Activated CD8-positive, alpha-beta T cell treated with anti-CD3 and anti-CD28 coated beads for 36 hours (primary cell): Measurements from ENCODE around the gene GVQW3. TPM values are rescaled to one million over a fixed set of nuclear protein-coding genes. Genes with fewer than 3 reads are reported as not detected.

Experiments used
- ATAC-seq: fragments of 200-7000 bp; cut with Tn5 transposase; one replicate; pipeline ENCODE4 v1.10.0; 2021; ENCODE audit warnings: mild to moderate bottlenecking, moderate library complexity
- CTCF ChIA-PET: fragments of 350-600 bp; sonication (Branson Sonifier 250); formaldehyde crosslinking; loops from one replicate; lab custom pipeline; 2021; ENCODE audit warnings: antibody characterized with exemption; lab: Charles Lee
- POLR2A ChIA-PET: fragments of 350-600 bp; sonication (Branson Sonifier 250); formaldehyde crosslinking; loops from one replicate; lab custom pipeline; 2021; ENCODE audit warnings: antibody characterized with exemption; lab: Charles Lee
- DNase-seq: peaks from one replicate; pipeline ENCODE4 v3.0.0-alpha.2; 2020
- H3K27ac Mint-ChIP-seq: one replicate; pipeline ENCODE4 v1.8.0; 2021; ENCODE audit warnings: mild to moderate bottlenecking, mixed read lengths
- H3K27me3 Mint-ChIP-seq: one replicate; pipeline ENCODE4 v1.8.0; 2021; ENCODE audit warnings: mixed read lengths
- H3K36me3 Mint-ChIP-seq: one replicate; pipeline ENCODE4 v1.8.0; 2021; ENCODE audit warnings: low read depth, mixed read lengths
- H3K4me1 Mint-ChIP-seq: one replicate; pipeline ENCODE4 v1.8.0; 2021; ENCODE audit warnings: low read depth, mixed read lengths
- H3K4me3 Mint-ChIP-seq: one replicate; pipeline ENCODE4 v1.8.0; 2021; ENCODE audit warnings: mild to moderate bottlenecking, moderate library complexity, mixed read lengths
- H3K9me3 Mint-ChIP-seq: one replicate; pipeline ENCODE4 v1.8.0; 2021; ENCODE audit warnings: mixed read lengths
- CTCF ChIP-seq: fragments of 200-600 bp; IDR thresholded peaks from one replicate; pipeline ENCODE4 v1.8.0; 2022; ENCODE audit warnings: antibody characterized with exemption, mild to moderate bottlenecking
- intact Hi-C: fragments of 100-400 bp; cut with micrococcal nuclease; formaldehyde crosslinking; loops from one replicate; pipeline ENCODE4 v1.10.0; 2022
- total RNA-seq, 2 experiments: library from RNA; stranded (reverse); gene quantifications; one replicate each; pipeline ENCODE4 v1.2.3, GENCODE V29; 2021

The GVQW3 gene
- total RNA-seq, 2 experiments from 2014 or later: 2.1 to 4.2 TPM

- ChIA-PET CTCF (interaction anchor here (1.4 kb wide), 1 partner anchor 130 kb away, joined by 7 read pairs; no protein-coding TSS in a partner anchor), POLR2A (no interaction called here)
- no peak for DNase-seq
- Mint-ChIP-seq H3K36me3 (peaks cover 2% of the 10 kb centered on the region), H3K9me3 (peaks cover 10% of the 10 kb centered on the region), H3K27ac (no peak overlapping the region), H3K27me3 (no peaks in the 10 kb centered on the region), H3K4me3 (no peak overlapping the region), H3K4me1 (peaks cover 8% of the 10 kb centered on the region)
- intact Hi-C loops: no loop called here
- ATAC-seq: no peak
- TF ChIP-seq CTCF: no peak
These were observed 43.2 kb upstream of the GVQW3 start for GRCh38 chr11:76337923-76338322.

GRCh38 chr11:76339221-76339620, 41.9 kb upstream of the GVQW3 start:
- H3K36me3 Mint-ChIP-seq: peaks cover 2% of the 10 kb centered on the region
- peaks cover 9% of the 10 kb centered on the region for H3K9me3 Mint-ChIP-seq
- ChIA-PET POLR2A (interaction anchor here (0.7 kb wide), 1 partner anchor 161 kb away, joined by 3 read pairs; no protein-coding TSS in a partner anchor), CTCF (interaction anchor here (0.7 to 1.4 kb wide), 2 partner anchors 12 to 131 kb away, joined by 3 to 7 read pairs; no protein-coding TSS in a partner anchor)
- TF ChIP-seq CTCF: no peak
- no peak overlapping the region for H3K4me3 Mint-ChIP-seq
- DNase-seq (no peak), ATAC-seq (peak; percentile 30)
- no peaks in the 10 kb centered on the region for H3K27me3 Mint-ChIP-seq
- peaks cover 8% of the 10 kb centered on the region for H3K4me1 Mint-ChIP-seq
- no peak overlapping the region for H3K27ac Mint-ChIP-seq
- intact Hi-C loops: no loop called here

GRCh38 chr11:76347466-76347865, 33.7 kb upstream of the GVQW3 start:
- Mint-ChIP-seq H3K4me1 (peaks cover 4% of the 10 kb centered on the region), H3K27ac (no peak overlapping the region), H3K4me3 (no peak overlapping the region), H3K9me3 (no peaks in the 10 kb centered on the region), H3K27me3 (no peaks in the 10 kb centered on the region), H3K36me3 (peaks cover 18% of the 10 kb centered on the region)
- ChIA-PET POLR2A (no interaction called here), CTCF (interaction anchor here (1.3 to 2.6 kb wide), 2 partner anchors 72 to 139 kb away, joined by 3 to 9 read pairs; no protein-coding TSS in a partner anchor)
- DNase-seq (no peak), ATAC-seq (no peak)
- intact Hi-C loops: no loop called here
- TF ChIP-seq CTCF: no peak

GRCh38 chr11:76348348-76348747, 32.8 kb upstream of the GVQW3 start:
- intact Hi-C loops: no loop called here
- peaks cover 25% of the 10 kb centered on the region for H3K36me3 Mint-ChIP-seq
- no peak overlapping the region for H3K27ac Mint-ChIP-seq
- TF ChIP-seq CTCF: no peak
- POLR2A ChIA-PET: no interaction called here
- ATAC-seq (no peak), DNase-seq (no peak)
- H3K4me3 Mint-ChIP-seq: no peak overlapping the region
- CTCF ChIA-PET: interaction anchor here (2.6 kb wide), 1 partner anchor 140 kb away, joined by 9 read pairs; no protein-coding TSS in a partner anchor
- peaks cover 4% of the 10 kb centered on the region for H3K4me1 Mint-ChIP-seq
- no peaks in the 10 kb centered on the region for H3K9me3 Mint-ChIP-seq
- no peaks in the 10 kb centered on the region for H3K27me3 Mint-ChIP-seq

GRCh38 chr11:76355172-76355571, 26.0 kb upstream of the GVQW3 start:
- peaks cover 15% of the 10 kb centered on the region for H3K9me3 Mint-ChIP-seq
- DNase-seq (no peak), ATAC-seq (no peak)
- no peak overlapping the region for H3K4me3 Mint-ChIP-seq
- TF ChIP-seq CTCF: no peak
- intact Hi-C loops: no loop called here
- POLR2A ChIA-PET: no interaction called here
- H3K36me3 Mint-ChIP-seq: peaks cover 63% of the 10 kb centered on the region
- no peak overlapping the region for H3K27ac Mint-ChIP-seq
- peaks cover 2% of the 10 kb centered on the region for H3K4me1 Mint-ChIP-seq
- no peaks in the 10 kb centered on the region for H3K27me3 Mint-ChIP-seq
- CTCF ChIA-PET: no interaction called here
